ENCODE data around the gene MAPKAP1.

DNA sequence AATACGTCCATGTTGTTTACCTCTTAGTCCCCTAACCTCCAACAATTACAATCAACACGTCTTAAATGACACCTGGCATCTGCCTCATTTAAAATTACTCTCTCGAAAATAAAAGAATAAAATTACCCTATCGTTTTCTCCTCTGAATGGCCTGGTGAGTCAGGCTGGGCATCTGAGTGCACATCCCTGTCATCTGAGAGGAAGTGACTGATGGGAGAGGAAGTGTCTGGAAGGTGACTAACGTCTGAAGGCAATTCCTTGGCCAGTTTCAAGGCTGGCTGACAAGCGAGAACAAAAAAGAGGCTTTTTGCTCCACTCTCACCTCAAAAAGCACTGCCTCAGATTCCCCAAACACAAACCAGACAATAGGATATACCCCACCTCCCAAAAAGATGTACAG is 57.7 kb downstream of the MAPKAP1 start:
- no peak for TF ChIP-seq TAF1 (IDR thresholded peaks at IDR 0.05; ENCODE audit: low read depth)
- no peak for TF ChIP-seq YY1 (IDR thresholded peaks at IDR 0.05; ENCODE audit: low read depth)
- TF ChIP-seq RAD21 (IDR thresholded peaks at IDR 0.05; ENCODE audit: low read depth) = no peak
- TF ChIP-seq, protein P1, sequence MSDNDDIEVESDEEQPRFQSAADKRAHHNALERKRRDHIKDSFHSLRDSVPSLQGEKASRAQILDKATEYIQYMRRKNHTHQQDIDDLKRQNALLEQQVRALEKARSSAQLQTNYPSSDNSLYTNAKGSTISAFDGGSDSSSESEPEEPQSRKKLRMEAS (IDR thresholded peaks at IDR 0.05) = no peak
- TF ChIP-seq, protein P2, sequence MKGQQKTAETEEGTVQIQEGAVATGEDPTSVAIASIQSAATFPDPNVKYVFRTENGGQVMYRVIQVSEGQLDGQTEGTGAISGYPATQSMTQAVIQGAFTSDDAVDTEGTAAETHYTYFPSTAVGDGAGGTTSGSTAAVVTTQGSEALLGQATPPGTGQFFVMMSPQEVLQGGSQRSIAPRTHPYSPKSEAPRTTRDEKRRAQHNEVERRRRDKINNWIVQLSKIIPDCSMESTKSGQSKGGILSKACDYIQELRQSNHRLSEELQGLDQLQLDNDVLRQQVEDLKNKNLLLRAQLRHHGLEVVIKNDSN (IDR thresholded peaks at IDR 0.05) = no peak
- no peak for TF ChIP-seq TCF12 (IDR thresholded peaks at IDR 0.05; ENCODE audit: low read depth)
- TF ChIP-seq EP300 (IDR thresholded peaks at IDR 0.05; ENCODE audit: borderline replicate concordance) = no peak
- TF ChIP-seq, protein P3, sequence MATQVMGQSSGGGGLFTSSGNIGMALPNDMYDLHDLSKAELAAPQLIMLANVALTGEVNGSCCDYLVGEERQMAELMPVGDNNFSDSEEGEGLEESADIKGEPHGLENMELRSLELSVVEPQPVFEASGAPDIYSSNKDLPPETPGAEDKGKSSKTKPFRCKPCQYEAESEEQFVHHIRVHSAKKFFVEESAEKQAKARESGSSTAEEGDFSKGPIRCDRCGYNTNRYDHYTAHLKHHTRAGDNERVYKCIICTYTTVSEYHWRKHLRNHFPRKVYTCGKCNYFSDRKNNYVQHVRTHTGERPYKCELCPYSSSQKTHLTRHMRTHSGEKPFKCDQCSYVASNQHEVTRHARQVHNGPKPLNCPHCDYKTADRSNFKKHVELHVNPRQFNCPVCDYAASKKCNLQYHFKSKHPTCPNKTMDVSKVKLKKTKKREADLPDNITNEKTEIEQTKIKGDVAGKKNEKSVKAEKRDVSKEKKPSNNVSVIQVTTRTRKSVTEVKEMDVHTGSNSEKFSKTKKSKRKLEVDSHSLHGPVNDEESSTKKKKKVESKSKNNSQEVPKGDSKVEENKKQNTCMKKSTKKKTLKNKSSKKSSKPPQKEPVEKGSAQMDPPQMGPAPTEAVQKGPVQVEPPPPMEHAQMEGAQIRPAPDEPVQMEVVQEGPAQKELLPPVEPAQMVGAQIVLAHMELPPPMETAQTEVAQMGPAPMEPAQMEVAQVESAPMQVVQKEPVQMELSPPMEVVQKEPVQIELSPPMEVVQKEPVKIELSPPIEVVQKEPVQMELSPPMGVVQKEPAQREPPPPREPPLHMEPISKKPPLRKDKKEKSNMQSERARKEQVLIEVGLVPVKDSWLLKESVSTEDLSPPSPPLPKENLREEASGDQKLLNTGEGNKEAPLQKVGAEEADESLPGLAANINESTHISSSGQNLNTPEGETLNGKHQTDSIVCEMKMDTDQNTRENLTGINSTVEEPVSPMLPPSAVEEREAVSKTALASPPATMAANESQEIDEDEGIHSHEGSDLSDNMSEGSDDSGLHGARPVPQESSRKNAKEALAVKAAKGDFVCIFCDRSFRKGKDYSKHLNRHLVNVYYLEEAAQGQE (IDR thresholded peaks at IDR 0.05; ENCODE audit: low read depth) = no peak
